Loucy (cell line): ENCODE measurements around the gene MED13.

Experiments
- H2AFZ ChIP-seq: fragments of 200-600 bp; sonication (generic); 2 replicates; pipeline ENCODE4 v1.6.0; 2016; ENCODE audit warnings: antibody characterized with exemption, mild to moderate bottlenecking, low read length, moderate library complexity
- H3F3A ChIP-seq: fragments of 200-600 bp; 2 replicates; pipeline ENCODE4 v1.6.0; 2016; ENCODE audit warnings: antibody characterized with exemption, low read depth, mild to moderate bottlenecking
- H3K27me3 ChIP-seq: fragments of 200-600 bp; sonication (generic); 2 replicates; pipeline ENCODE4 v1.6.1; 2014; ENCODE audit warnings: low read length, mild to moderate bottlenecking; ENCODE audit not compliant: insufficient read depth, poor library complexity, severe bottlenecking
- H3K36me3 ChIP-seq: fragments of 200-600 bp; sonication (generic); 2 replicates; pipeline ENCODE4 v1.6.1; 2016; ENCODE audit warnings: low read length; ENCODE audit not compliant: insufficient read depth
- H3K4me1 ChIP-seq: fragments of 200-600 bp; sonication (generic); 2 replicates; pipeline ENCODE4 v1.5.1; 2014; ENCODE audit warnings: low read length, mild to moderate bottlenecking; ENCODE audit not compliant: insufficient read depth, poor library complexity, severe bottlenecking
- H3K4me2 ChIP-seq: fragments of 200-600 bp; sonication (generic); 2 replicates; pipeline ENCODE4 v1.6.0; 2014; ENCODE audit warnings: antibody characterized with exemption, low read length, low read depth, mild to moderate bottlenecking; ENCODE audit not compliant: poor library complexity, severe bottlenecking
- H3K4me3 ChIP-seq: fragments of 200-600 bp; sonication (generic); 2 replicates; pipeline ENCODE4 v1.5.1; 2014; ENCODE audit warnings: low read length, mild to moderate bottlenecking, mixed read lengths; ENCODE audit not compliant: poor library complexity, severe bottlenecking
- H3K79me2 ChIP-seq: fragments of 200-600 bp; sonication (generic); 2 replicates; pipeline ENCODE4 v1.6.1; 2014; ENCODE audit warnings: low read length; ENCODE audit not compliant: insufficient read depth
- H3K9ac ChIP-seq: fragments of 200-600 bp; sonication (generic); 2 replicates; pipeline ENCODE4 v1.6.0; 2014; ENCODE audit warnings: mild to moderate bottlenecking, low read depth, low read length, moderate library complexity; ENCODE audit not compliant: poor library complexity, severe bottlenecking
- H3K9me2 ChIP-seq: fragments of 200-600 bp; sonication (generic); replicated peaks from 2 replicates; pipeline ENCODE4 v1.6.1; 2016; ENCODE audit warnings: low read depth, low read length, mixed read lengths
- H3K9me3 ChIP-seq: fragments of 200-600 bp; sonication (generic); 2 replicates; pipeline ENCODE4 v1.6.1; 2014; ENCODE audit warnings: mild to moderate bottlenecking, antibody characterized with exemption, low read length, low read depth; ENCODE audit not compliant: insufficient read depth
- H4K20me1 ChIP-seq: fragments of 200-600 bp; sonication (generic); 2 replicates; pipeline ENCODE4 v1.6.0; 2014; ENCODE audit warnings: antibody characterized with exemption, low read length, mild to moderate bottlenecking; ENCODE audit not compliant: insufficient read depth, poor library complexity, severe bottlenecking
- EZH2phosphoT487 ChIP-seq: fragments of 200-600 bp; IDR thresholded peaks from 2 replicates; pipeline ENCODE4 v1.6.1; 2018; ENCODE audit warnings: antibody characterized with exemption, mild to moderate bottlenecking, moderate library complexity, borderline replicate concordance
- TF ChIP-seq, protein P1 (sequence below): fragments of 200-600 bp; sonication (generic); conservative IDR thresholded peaks from 2 replicates; pipeline ENCODE4 v1.5.1; 2014; ENCODE audit warnings: mild to moderate bottlenecking, antibody characterized with exemption, low read length

MED13 gene

DNA sequence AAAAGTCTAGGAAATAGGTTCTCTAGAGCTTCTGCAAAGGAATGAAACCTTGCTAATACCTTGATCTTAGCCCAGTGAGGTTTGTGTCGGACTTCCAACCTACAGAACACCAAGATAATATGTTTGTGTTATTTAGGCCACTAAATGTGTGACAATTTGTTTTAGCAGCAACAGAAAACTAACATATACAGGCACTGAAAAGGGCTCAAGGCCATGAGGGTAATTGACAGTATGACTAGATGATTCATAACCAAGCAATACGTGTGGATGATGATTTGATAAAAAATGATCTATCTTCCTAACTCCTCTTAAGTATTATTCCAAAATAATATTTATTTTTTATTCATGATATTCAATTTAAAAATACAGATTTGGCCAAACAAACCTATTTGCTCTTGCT lies 27.7 kb upstream of the MED13 start:
- Histone ChIP-seq H4K20me1 (no peaks in the 10 kb centered on the region), H3K4me2 (no peak overlapping the region), H3K4me1 (no peaks in the 10 kb centered on the region), H3K9ac (no peak overlapping the region), H3K27me3 (no peaks in the 10 kb centered on the region), H3K4me3 (no peak overlapping the region), H2AFZ (no peak overlapping the region), H3F3A (no peaks in the 10 kb centered on the region), H3K79me2 (no peaks in the 10 kb centered on the region), H3K9me3 (no peaks in the 10 kb centered on the region), H3K36me3 (no peaks in the 10 kb centered on the region), H3K9me2 (no peaks in the 10 kb centered on the region)
- TF ChIP-seq, protein P1, sequence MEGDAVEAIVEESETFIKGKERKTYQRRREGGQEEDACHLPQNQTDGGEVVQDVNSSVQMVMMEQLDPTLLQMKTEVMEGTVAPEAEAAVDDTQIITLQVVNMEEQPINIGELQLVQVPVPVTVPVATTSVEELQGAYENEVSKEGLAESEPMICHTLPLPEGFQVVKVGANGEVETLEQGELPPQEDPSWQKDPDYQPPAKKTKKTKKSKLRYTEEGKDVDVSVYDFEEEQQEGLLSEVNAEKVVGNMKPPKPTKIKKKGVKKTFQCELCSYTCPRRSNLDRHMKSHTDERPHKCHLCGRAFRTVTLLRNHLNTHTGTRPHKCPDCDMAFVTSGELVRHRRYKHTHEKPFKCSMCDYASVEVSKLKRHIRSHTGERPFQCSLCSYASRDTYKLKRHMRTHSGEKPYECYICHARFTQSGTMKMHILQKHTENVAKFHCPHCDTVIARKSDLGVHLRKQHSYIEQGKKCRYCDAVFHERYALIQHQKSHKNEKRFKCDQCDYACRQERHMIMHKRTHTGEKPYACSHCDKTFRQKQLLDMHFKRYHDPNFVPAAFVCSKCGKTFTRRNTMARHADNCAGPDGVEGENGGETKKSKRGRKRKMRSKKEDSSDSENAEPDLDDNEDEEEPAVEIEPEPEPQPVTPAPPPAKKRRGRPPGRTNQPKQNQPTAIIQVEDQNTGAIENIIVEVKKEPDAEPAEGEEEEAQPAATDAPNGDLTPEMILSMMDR: no peak
- TF ChIP-seq EZH2phosphoT487: no peak

DNA sequence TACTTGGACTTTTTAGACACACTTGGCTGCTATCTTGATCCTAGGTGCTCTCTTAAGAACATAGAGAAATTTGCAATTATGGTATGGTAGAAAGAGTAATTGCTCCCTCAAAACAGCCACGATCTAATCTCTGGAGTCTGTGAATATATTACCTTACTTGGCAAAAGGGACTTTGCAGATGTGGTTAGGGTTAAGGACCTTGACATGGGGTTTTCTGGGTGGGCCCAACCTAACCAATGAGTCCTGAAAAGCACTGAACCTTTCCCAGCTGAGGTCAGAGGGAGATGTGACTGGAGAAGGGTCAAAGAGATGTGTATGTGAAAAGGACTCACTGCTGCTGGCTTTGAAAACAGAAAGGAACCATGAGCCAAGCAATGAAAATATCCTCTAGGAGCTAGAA lies 26.7 kb upstream of the MED13 start:
- Histone ChIP-seq H3K4me1 (no peaks in the 10 kb centered on the region), H3F3A (no peaks in the 10 kb centered on the region), H3K9ac (no peak overlapping the region), H3K4me2 (no peak overlapping the region), H3K79me2 (no peaks in the 10 kb centered on the region), H4K20me1 (no peaks in the 10 kb centered on the region), H3K27me3 (no peaks in the 10 kb centered on the region), H3K4me3 (no peak overlapping the region), H3K36me3 (no peaks in the 10 kb centered on the region), H2AFZ (no peak overlapping the region), H3K9me3 (no peaks in the 10 kb centered on the region), H3K9me2 (no peaks in the 10 kb centered on the region)
- TF ChIP-seq, protein P1: no peak
- TF ChIP-seq EZH2phosphoT487: no peak

DNA sequence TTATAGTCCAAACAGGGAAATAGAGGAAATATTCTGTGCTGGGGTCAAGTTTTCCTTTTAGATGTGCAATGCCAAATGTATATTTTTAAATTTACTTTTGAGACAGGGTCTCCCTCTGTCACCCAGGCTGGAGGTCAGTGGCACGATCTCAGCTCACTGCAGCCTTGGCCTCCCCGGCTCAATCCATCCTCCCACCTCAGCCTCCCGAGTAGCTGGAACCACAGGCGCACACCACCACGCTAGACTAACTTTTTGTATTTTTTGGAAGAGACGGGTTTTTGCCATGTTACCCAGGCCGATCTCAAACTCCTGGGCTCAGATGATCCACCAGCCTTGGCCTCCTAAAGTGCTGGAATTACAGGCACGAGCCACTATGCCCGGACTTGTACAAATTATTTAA lies 25.8 kb upstream of the MED13 start:
- no peak overlapping the region for H2AFZ ChIP-seq

More for the DNA sequence above, 25.8 kb upstream of the MED13 start:
- H3K36me3 ChIP-seq: no peaks in the 10 kb centered on the region
- no peak overlapping the region for H3K4me2 ChIP-seq
- no peak overlapping the region for H3K4me3 ChIP-seq
- no peaks in the 10 kb centered on the region for H3K4me1 ChIP-seq
- no peak for TF ChIP-seq EZH2phosphoT487
- TF ChIP-seq, protein P1: no peak
- no peaks in the 10 kb centered on the region for H3K27me3 ChIP-seq
- no peaks in the 10 kb centered on the region for H3F3A ChIP-seq
- H3K79me2 ChIP-seq: no peaks in the 10 kb centered on the region
- no peaks in the 10 kb centered on the region for H3K9me2 ChIP-seq
- H3K9ac ChIP-seq: no peak overlapping the region
- H3K9me3 ChIP-seq: no peaks in the 10 kb centered on the region
- H4K20me1 ChIP-seq: no peaks in the 10 kb centered on the region
